HFFc6 (cell line): ENCODE results near the gene CDH13. TPM values are rescaled to one million over a fixed set of nuclear protein-coding genes. Genes with fewer than 3 reads are reported as not detected.

ENCODE experiments used
- DNase-seq: peaks from one replicate; pipeline ENCODE4 v3.0.0-alpha.2; 2018
- H3K27ac Mint-ChIP-seq: 2 replicates; pipeline ENCODE4 v1.8.0; 2020; ENCODE audit warnings: mild to moderate bottlenecking, mixed read lengths
- H3K27me3 Mint-ChIP-seq: 2 replicates; pipeline ENCODE4 v1.8.0; 2021; ENCODE audit warnings: mild to moderate bottlenecking, moderate library complexity, mixed read lengths; ENCODE audit not compliant: insufficient read depth
- H3K36me3 Mint-ChIP-seq: 2 replicates; pipeline ENCODE4 v1.8.0; 2021; ENCODE audit warnings: low read depth, mixed read lengths
- H3K4me1 Mint-ChIP-seq: 2 replicates; pipeline ENCODE4 v1.8.0; 2020; ENCODE audit warnings: low read depth, mixed read lengths
- H3K4me3 Mint-ChIP-seq: 2 replicates; pipeline ENCODE4 v1.8.0; 2020; ENCODE audit warnings: mild to moderate bottlenecking, moderate library complexity, mixed read lengths
- H3K9me3 Mint-ChIP-seq: 2 replicates; pipeline ENCODE4 v1.8.0; 2020; ENCODE audit warnings: mild to moderate bottlenecking, mixed read lengths
- CTCF ChIP-seq: fragments of 200-600 bp; sonication (generic); IDR thresholded peaks from 2 replicates; pipeline ENCODE4 v1.5.0; 2021; ENCODE audit warnings: antibody characterized with exemption, mild to moderate bottlenecking
- total RNA-seq, 6 experiments: library from RNA; stranded (reverse); fragmentation: NEBNext Ultra II Directional; extraction: Animal tissue kit (Norgen Biotek cat#: 25700); gene quantifications; 2 replicates in 1 of 6; 3 replicates in 5 of 6; pipeline ENCODE4 v1.2.3, GENCODE V29; 2021

The CDH13 gene
- total RNA-seq, 6 experiments from 2014 or later: 3.6 to 14.7 (median 4.7) TPM

DNA sequence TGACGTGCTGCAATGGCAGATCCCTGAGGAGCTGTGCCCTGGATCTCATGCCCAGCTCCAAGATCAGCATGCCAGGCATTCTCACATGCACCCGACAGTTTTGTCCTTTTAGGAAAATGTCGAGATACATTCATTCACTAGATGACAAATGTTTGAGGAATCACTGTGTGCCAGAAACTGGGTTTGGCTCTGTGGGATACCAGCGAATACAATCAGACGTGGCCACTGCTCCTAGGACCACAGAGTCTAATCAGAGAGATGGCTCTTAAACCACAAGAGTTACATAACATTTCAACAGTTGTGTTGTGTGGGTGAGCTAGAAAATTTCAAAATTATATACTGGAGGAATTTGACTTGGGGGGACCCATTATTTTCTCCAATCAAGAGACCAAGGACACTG lies 579.7 kb downstream of the CDH13 start:
- no peak for DNase-seq
- peaks cover 12% of the 10 kb centered on the region for H3K9me3 Mint-ChIP-seq
- no peak overlapping the region for H3K4me3 Mint-ChIP-seq

GRCh38 chr16:83211711-83212110 lies 584.9 kb downstream of the CDH13 start:
- Mint-ChIP-seq H3K9me3 (peaks cover 7% of the 10 kb centered on the region; the same call in 1 of the 2 replicates), H3K27ac (no peak overlapping the region), H3K4me1 (no peaks in the 10 kb centered on the region), H3K27me3 (no peaks in the 10 kb centered on the region), H3K4me3 (no peak overlapping the region), H3K36me3 (no peaks in the 10 kb centered on the region)
- DNase-seq: no peak
- TF ChIP-seq CTCF: no peak

More for the DNA sequence above, 579.7 kb downstream of the CDH13 start:
- Mint-ChIP-seq H3K4me1 (no peaks in the 10 kb centered on the region), H3K27me3 (no peaks in the 10 kb centered on the region), H3K36me3 (no peaks in the 10 kb centered on the region), H3K27ac (no peak overlapping the region)
- no peak for TF ChIP-seq CTCF

GRCh38 chr16:83212301-83212841 lies 585.6 kb downstream of the CDH13 start:
- Mint-ChIP-seq H3K4me1 (no peaks in the 10 kb centered on the region), H3K27ac (no peak overlapping the region), H3K4me3 (no peak overlapping the region), H3K9me3 (peaks cover 7% of the 10 kb centered on the region; the same call in 1 of the 2 replicates), H3K36me3 (no peaks in the 10 kb centered on the region), H3K27me3 (no peaks in the 10 kb centered on the region)
- DNase-seq: no peak
- TF ChIP-seq CTCF: no peak

GRCh38 chr16:83214671-83215070 lies 587.9 kb downstream of the CDH13 start:
- H3K4me3 Mint-ChIP-seq: no peak overlapping the region
- H3K36me3 Mint-ChIP-seq: no peaks in the 10 kb centered on the region
- DNase-seq: no peak
- peaks cover 7% of the 10 kb centered on the region; the same call in 1 of the 2 replicates for H3K9me3 Mint-ChIP-seq
- no peaks in the 10 kb centered on the region for H3K4me1 Mint-ChIP-seq
- TF ChIP-seq CTCF: no peak
- H3K27ac Mint-ChIP-seq: no peak overlapping the region
- H3K27me3 Mint-ChIP-seq: no peaks in the 10 kb centered on the region

DNA sequence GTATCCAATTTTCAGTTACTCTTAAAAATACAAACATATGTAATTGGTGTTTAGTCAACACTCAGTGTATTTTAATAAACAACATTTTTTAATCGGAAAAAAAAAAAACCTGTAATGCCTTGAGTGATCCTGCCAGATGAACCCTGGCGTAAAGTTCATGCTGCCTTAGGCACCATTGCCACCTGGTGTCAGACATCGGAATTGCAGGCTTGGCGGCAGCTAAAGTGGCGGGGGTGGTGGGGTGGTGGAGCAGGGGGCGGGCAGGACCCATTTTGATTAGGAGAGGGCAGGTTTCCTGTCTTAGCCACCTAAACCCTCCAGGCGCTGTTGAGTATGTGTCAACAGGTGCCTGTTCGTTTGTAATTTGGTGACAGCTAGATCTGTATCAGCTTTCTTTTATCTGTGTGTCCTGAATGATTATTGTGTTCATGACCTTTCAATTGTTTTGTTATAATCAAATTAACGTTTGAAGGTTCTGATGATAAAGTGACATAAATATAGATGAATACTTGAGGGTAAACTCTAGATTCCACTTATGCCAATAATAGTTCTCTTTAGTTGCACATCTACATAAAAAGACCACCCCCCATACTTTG lies 588.7 kb downstream of the CDH13 start:
- Mint-ChIP-seq H3K4me3 (no peak overlapping the region), H3K4me1 (no peaks in the 10 kb centered on the region), H3K9me3 (peaks cover 7% of the 10 kb centered on the region; the same call in 1 of the 2 replicates), H3K36me3 (no peaks in the 10 kb centered on the region), H3K27me3 (no peaks in the 10 kb centered on the region), H3K27ac (no peak overlapping the region)
- DNase-seq: peak; percentile 15
- TF ChIP-seq CTCF: peak; percentile 92
